ENCODE measurements around the gene ARHGAP8. TPM values are rescaled to one million over a fixed set of nuclear protein-coding genes. Genes with fewer than 3 reads are reported as not detected.
"Not testable (repeated sequence)": the region's sequence is repeated elsewhere in the genome, so short reads cannot be mapped to it uniquely, and the experiment has no call there.

Gene ARHGAP8
- total and polyA plus RNA-seq, 2 donors (not counting 1 experiment from before 2014, with no cell fraction given) = 0.37 TPM; not detected in 1

GRCh38 chr22:44739024-44739423 lies 13.4 kb upstream of the ARHGAP8 start:
- H3K4me1 ChIP-seq (ENCODE audit: control insufficient read depth in 2 of 2, insufficient read depth in 2 of 2, low read length in 2 of 2) = peaks cover 0 to 3% of the 10 kb centered on the region in 2 donors
- Mint-ChIP-seq H3K27me3 (peaks cover 3% of the 10 kb centered on the region), H3K4me1 (no peaks in the 10 kb centered on the region), H3K4me3 (no peak overlapping the region), H3K9me3 (ENCODE audit: insufficient read depth) (no peaks in the 10 kb centered on the region), H3K27ac (no peak overlapping the region)
- intact Hi-C loops (cut with micrococcal nuclease) = no loop called here
- H4K20me1 ChIP-seq (ENCODE audit: control insufficient read depth, insufficient read depth, low read length, poor library complexity, severe bottlenecking) = no peaks in the 10 kb centered on the region
- H3K79me2 ChIP-seq (ENCODE audit: control insufficient read depth, insufficient read depth, low read length) = no peaks in the 10 kb centered on the region
- H3K36me3 ChIP-seq (replicated peaks in 1 of 2; ENCODE audit: control extremely low read depth in 1 of 2, control insufficient read depth in 1 of 2, extremely low read depth in 1 of 2, insufficient read depth in 2 of 2, low read length in 1 of 2) = no peaks in the 10 kb centered on the region
- DNase-seq (no peak), ATAC-seq (ENCODE audit: low read depth) (no peak)
- ChIA-PET CTCF (interaction anchor here (0.9 to 1.6 kb wide), 2 partner anchors 9 to 41 kb away, joined by 3 read pairs; no protein-coding TSS in a partner anchor), POLR2A (no interaction called here)
- TF ChIP-seq EZH2 (IDR thresholded peaks at IDR 0.05; ENCODE audit: borderline replicate concordance, insufficient read depth, low read depth, low read length, poor library complexity, severe bottlenecking) (no peak), CTCF (IDR thresholded peaks at IDR 0.05) (no peak)
- H3K27me3 ChIP-seq (replicated peaks in 1 of 4; ENCODE audit: control extremely low read depth in 1 of 4, control insufficient read depth in 3 of 4, insufficient read depth in 4 of 4, low read length in 3 of 4) = no peaks in the 10 kb centered on the region
- no peak overlapping the region for H2AFZ ChIP-seq (ENCODE audit: insufficient read depth, low read depth, low read length, poor library complexity, severe bottlenecking)
- H3K4me3 ChIP-seq (ENCODE audit: control extremely low read depth in 1 of 5, extremely low read depth in 1 of 5, insufficient read depth in 1 of 5, low read depth in 2 of 5, low read length in 4 of 5) = no peak overlapping the region
- no peak overlapping the region for H3K27ac ChIP-seq (ENCODE audit: low read length in 2 of 2)
- WGBS (ENCODE audit: insufficient coverage) = 80% methylated on average over 5 of the region's 5 CpGs
- peaks cover 0 to 2% (median 0%) of the 10 kb centered on the region in 3 donors for H3K9me3 ChIP-seq (ENCODE audit: control extremely low read depth in 1 of 3, control insufficient read depth in 2 of 3, insufficient read depth in 1 of 3, low read length in 2 of 3)
- no peak overlapping the region for H3K9ac ChIP-seq (ENCODE audit: low read length)
- no peak overlapping the region for H3K4me2 ChIP-seq (replicated peaks; ENCODE audit: low read depth, low read length, poor library complexity, severe bottlenecking)

- DNase-seq; H3K36me3 ChIP-seq (replicated peaks in 1 of 2; ENCODE audit: control extremely low read depth in 1 of 2, control insufficient read depth in 1 of 2, extremely low read depth in 1 of 2, insufficient read depth in 2 of 2, low read length in 1 of 2); H3K4me2 ChIP-seq (replicated peaks; ENCODE audit: low read depth, low read length, poor library complexity, severe bottlenecking); H3K79me2 ChIP-seq (ENCODE audit: control insufficient read depth, insufficient read depth, low read length); POLR2A ChIA-PET; H3K4me3 Mint-ChIP-seq; H3K27me3 Mint-ChIP-seq; H3K9me3 ChIP-seq (ENCODE audit: control extremely low read depth in 1 of 3, control insufficient read depth in 2 of 3, insufficient read depth in 1 of 3, low read length in 2 of 3); H3K9ac ChIP-seq (ENCODE audit: low read length); H2AFZ ChIP-seq (ENCODE audit: insufficient read depth, low read depth, low read length, poor library complexity, severe bottlenecking); H3K4me1 Mint-ChIP-seq; H3K27ac ChIP-seq (ENCODE audit: low read length in 2 of 2); H3K9me3 Mint-ChIP-seq (ENCODE audit: insufficient read depth); H3K4me1 ChIP-seq (ENCODE audit: control insufficient read depth in 2 of 2, insufficient read depth in 2 of 2, low read length in 2 of 2); intact Hi-C loops (cut with micrococcal nuclease); H3K4me3 ChIP-seq (ENCODE audit: control extremely low read depth in 1 of 5, extremely low read depth in 1 of 5, insufficient read depth in 1 of 5, low read depth in 2 of 5, low read length in 4 of 5); H4K20me1 ChIP-seq (ENCODE audit: control insufficient read depth, insufficient read depth, low read length, poor library complexity, severe bottlenecking); H3K27ac Mint-ChIP-seq; ATAC-seq (ENCODE audit: low read depth); H3K27me3 ChIP-seq (replicated peaks in 1 of 4; ENCODE audit: control extremely low read depth in 1 of 4, control insufficient read depth in 3 of 4, insufficient read depth in 4 of 4, low read length in 3 of 4): not testable (repeated sequence)
- CTCF ChIA-PET = interaction anchor here (1.6 kb wide), 1 partner anchor 42 kb away, joined by 3 read pairs; no protein-coding TSS in a partner anchor
- 71% methylated on average over 2 of the region's 10 CpGs for WGBS (ENCODE audit: insufficient coverage)
These were observed 12.7 kb upstream of the ARHGAP8 start for GRCh38 chr22:44739666-44740065.

Data from B cell (primary cell).